ENCODE measurements around the gene LHFPL6.

Gene LHFPL6

GRCh38 chr13:39446865-39447264 is 156.1 kb downstream of the LHFPL6 start:
- no peak for TF ChIP-seq CTCF (IDR thresholded peaks at IDR 0.05; ENCODE audit: low read depth, low read length, missing control alignments)
- DNase-seq (ENCODE audit: extremely low read depth, low read depth) = no peak
- H3K4me3 ChIP-seq (replicated peaks; ENCODE audit: low read depth, low read length) = no peak overlapping the region

- no peak for DNase-seq (ENCODE audit: extremely low read depth, low read depth)
- no peak overlapping the region for H3K4me3 ChIP-seq (replicated peaks; ENCODE audit: low read depth, low read length)
- no peak for TF ChIP-seq CTCF (IDR thresholded peaks at IDR 0.05; ENCODE audit: low read depth, low read length, missing control alignments)
Observed at GRCh38 chr13:39444866-39445265, 158.1 kb downstream of the LHFPL6 start.

GRCh38 chr13:39433651-39434050 is 169.3 kb downstream of the LHFPL6 start:
- H3K4me3 ChIP-seq (replicated peaks; ENCODE audit: low read depth, low read length) = no peak overlapping the region
- no peak for DNase-seq (ENCODE audit: extremely low read depth, low read depth)
- TF ChIP-seq CTCF (IDR thresholded peaks at IDR 0.05; ENCODE audit: low read depth, low read length, missing control alignments) = no peak

GRCh38 chr13:39432196-39432595 is 170.8 kb downstream of the LHFPL6 start:
- TF ChIP-seq CTCF (IDR thresholded peaks at IDR 0.05; ENCODE audit: low read depth, low read length, missing control alignments) = no peak
- DNase-seq (ENCODE audit: extremely low read depth, low read depth) = no peak
- H3K4me3 ChIP-seq (replicated peaks; ENCODE audit: low read depth, low read length) = no peak overlapping the region

GRCh38 chr13:39422845-39423565 is 180.0 kb downstream of the LHFPL6 start:
- no peak for DNase-seq (ENCODE audit: extremely low read depth, low read depth)
- no peak for TF ChIP-seq CTCF (IDR thresholded peaks at IDR 0.05; ENCODE audit: low read depth, low read length, missing control alignments)
- no peak overlapping the region for H3K4me3 ChIP-seq (replicated peaks; ENCODE audit: low read depth, low read length)

GRCh38 chr13:39419876-39420275 is 183.1 kb downstream of the LHFPL6 start:
- H3K4me3 ChIP-seq (replicated peaks; ENCODE audit: low read depth, low read length) = no peak overlapping the region
- DNase-seq (ENCODE audit: extremely low read depth, low read depth) = no peak
- TF ChIP-seq CTCF (IDR thresholded peaks at IDR 0.05; ENCODE audit: low read depth, low read length, missing control alignments) = no peak

- H3K4me3 ChIP-seq (replicated peaks; ENCODE audit: low read depth, low read length) = no peak overlapping the region
- no peak for TF ChIP-seq CTCF (IDR thresholded peaks at IDR 0.05; ENCODE audit: low read depth, low read length, missing control alignments)
- no peak for DNase-seq (ENCODE audit: extremely low read depth, low read depth)
Observed at GRCh38 chr13:39419068-39419467, 183.9 kb downstream of the LHFPL6 start.

All from HFF-Myc (cell line).